Left ventricle myocardium inferior (tissue), 1 donor: Measurements from ENCODE around the gene PIK3C2G. TPM values are rescaled to one million over a fixed set of nuclear protein-coding genes. Genes with fewer than 3 reads are reported as not detected.

ENCODE experiments used
- DNase-seq: peaks from one replicate; pipeline ENCODE4 v3.0.0-alpha.2; 2020
- H3K27ac ChIP-seq: fragments of 200-600 bp; replicated peaks from 2 replicates; pipeline ENCODE4 v1.8.0; 2021
- H3K27me3 ChIP-seq: fragments of 200-600 bp; 2 replicates; pipeline ENCODE4 v1.8.0; 2021; ENCODE audit warnings: low read depth
- H3K36me3 ChIP-seq: fragments of 200-600 bp; 2 replicates; pipeline ENCODE4 v1.8.0; 2021
- H3K4me1 ChIP-seq: fragments of 200-600 bp; 2 replicates; pipeline ENCODE4 v1.8.0; 2021
- H3K4me3 ChIP-seq: fragments of 200-600 bp; 2 replicates; pipeline ENCODE4 v1.8.0; 2021; ENCODE audit warnings: mild to moderate bottlenecking, moderate library complexity
- H3K9me3 ChIP-seq: fragments of 200-600 bp; replicated peaks from 2 replicates; pipeline ENCODE4 v1.8.0; 2021
- intact Hi-C: fragments of 100-400 bp; cut with micrococcal nuclease; formaldehyde crosslinking; loops from one replicate; pipeline ENCODE4 v1.11.0; 2022
- total RNA-seq: library from RNA; stranded (reverse); fragmentation: NEBNext Ultra II Directional; extraction: Animal tissue kit (Norgen Biotek cat#: 25700); gene quantifications from one replicate; pipeline ENCODE4 v1.2.1, GENCODE V29; 2021
- TF ChIP-seq, protein P1 (sequence below): fragments of 200-600 bp; IDR thresholded peaks from 2 replicates; pipeline ENCODE4 v1.8.0; 2021; ENCODE audit warnings: antibody characterized with exemption, mild to moderate bottlenecking, borderline replicate concordance
- donor health status: DM: no; HTN: yes; CAD: no; lungs with severe emphysema.

PIK3C2G gene
- total RNA-seq, 1 donor from 2014 or later: not detected

DNA sequence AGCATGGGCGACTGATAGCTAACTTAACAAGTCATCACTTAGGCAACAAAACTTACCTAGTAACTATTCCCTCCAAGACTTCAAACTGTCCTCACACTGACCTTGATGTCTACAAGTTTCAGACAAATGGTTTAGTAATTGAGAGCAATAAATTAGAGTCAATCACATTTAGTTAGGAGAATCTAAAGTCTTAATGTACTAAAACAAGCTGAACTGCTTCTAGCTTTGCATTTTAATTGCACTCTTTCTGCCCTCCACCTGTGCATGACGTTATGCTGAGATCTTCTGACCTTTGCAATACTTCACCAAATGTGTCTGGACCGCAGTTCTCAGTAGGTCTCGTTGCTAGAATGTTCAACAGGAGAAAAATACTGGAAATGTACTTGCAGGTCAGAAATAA is 158.0 kb downstream of the PIK3C2G start:
- DNase-seq: no peak
- Histone ChIP-seq H3K27ac (no peak overlapping the region), H3K9me3 (no peaks in the 10 kb centered on the region), H3K27me3 (no peaks in the 10 kb centered on the region), H3K36me3 (no peaks in the 10 kb centered on the region), H3K4me1 (no peaks in the 10 kb centered on the region), H3K4me3 (no peak overlapping the region)
- intact Hi-C loops: no loop called here
- TF ChIP-seq, protein P1, sequence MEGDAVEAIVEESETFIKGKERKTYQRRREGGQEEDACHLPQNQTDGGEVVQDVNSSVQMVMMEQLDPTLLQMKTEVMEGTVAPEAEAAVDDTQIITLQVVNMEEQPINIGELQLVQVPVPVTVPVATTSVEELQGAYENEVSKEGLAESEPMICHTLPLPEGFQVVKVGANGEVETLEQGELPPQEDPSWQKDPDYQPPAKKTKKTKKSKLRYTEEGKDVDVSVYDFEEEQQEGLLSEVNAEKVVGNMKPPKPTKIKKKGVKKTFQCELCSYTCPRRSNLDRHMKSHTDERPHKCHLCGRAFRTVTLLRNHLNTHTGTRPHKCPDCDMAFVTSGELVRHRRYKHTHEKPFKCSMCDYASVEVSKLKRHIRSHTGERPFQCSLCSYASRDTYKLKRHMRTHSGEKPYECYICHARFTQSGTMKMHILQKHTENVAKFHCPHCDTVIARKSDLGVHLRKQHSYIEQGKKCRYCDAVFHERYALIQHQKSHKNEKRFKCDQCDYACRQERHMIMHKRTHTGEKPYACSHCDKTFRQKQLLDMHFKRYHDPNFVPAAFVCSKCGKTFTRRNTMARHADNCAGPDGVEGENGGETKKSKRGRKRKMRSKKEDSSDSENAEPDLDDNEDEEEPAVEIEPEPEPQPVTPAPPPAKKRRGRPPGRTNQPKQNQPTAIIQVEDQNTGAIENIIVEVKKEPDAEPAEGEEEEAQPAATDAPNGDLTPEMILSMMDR: no peak

GRCh38 chr12:18421867-18422266 is 160.5 kb downstream of the PIK3C2G start:
- Histone ChIP-seq H3K4me3 (no peak overlapping the region), H3K27ac (no peak overlapping the region), H3K27me3 (no peaks in the 10 kb centered on the region), H3K4me1 (no peaks in the 10 kb centered on the region), H3K9me3 (no peaks in the 10 kb centered on the region), H3K36me3 (no peaks in the 10 kb centered on the region)
- intact Hi-C loops: no loop called here
- TF ChIP-seq, protein P1: no peak
- no peak for DNase-seq

GRCh38 chr12:18422871-18423270 is 161.6 kb downstream of the PIK3C2G start:
- intact Hi-C loops: no loop called here
- DNase-seq: no peak
- H3K9me3 ChIP-seq: no peaks in the 10 kb centered on the region
- TF ChIP-seq, protein P1: no peak
- H3K36me3 ChIP-seq: no peaks in the 10 kb centered on the region
- H3K4me1 ChIP-seq: no peaks in the 10 kb centered on the region
- H3K27me3 ChIP-seq: no peaks in the 10 kb centered on the region
- H3K4me3 ChIP-seq: no peak overlapping the region
- no peak overlapping the region for H3K27ac ChIP-seq

DNA sequence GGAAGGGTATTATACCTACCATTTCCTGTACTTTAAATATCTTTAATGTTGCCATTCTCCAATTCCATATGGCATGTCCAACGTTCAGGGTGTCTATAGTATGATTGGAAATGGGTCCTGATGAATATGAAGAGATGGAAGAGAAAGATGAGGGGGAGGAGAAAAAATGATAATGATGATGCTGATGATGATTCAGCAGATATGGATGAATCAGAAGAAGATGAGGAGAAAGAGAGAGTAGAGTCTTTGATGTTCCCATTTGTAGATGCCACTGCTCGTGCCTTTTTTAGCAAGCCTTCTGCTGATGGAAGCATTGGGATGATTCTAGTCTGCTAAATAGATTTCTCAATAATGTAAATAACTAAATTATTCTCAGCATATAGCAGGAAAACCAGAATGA is 163.5 kb downstream of the PIK3C2G start:
- TF ChIP-seq, protein P1: no peak
- Histone ChIP-seq H3K4me1 (no peaks in the 10 kb centered on the region), H3K4me3 (no peak overlapping the region), H3K27me3 (no peaks in the 10 kb centered on the region), H3K27ac (no peak overlapping the region), H3K9me3 (no peaks in the 10 kb centered on the region), H3K36me3 (no peaks in the 10 kb centered on the region)
- intact Hi-C loops: no loop called here
- DNase-seq: no peak

DNA sequence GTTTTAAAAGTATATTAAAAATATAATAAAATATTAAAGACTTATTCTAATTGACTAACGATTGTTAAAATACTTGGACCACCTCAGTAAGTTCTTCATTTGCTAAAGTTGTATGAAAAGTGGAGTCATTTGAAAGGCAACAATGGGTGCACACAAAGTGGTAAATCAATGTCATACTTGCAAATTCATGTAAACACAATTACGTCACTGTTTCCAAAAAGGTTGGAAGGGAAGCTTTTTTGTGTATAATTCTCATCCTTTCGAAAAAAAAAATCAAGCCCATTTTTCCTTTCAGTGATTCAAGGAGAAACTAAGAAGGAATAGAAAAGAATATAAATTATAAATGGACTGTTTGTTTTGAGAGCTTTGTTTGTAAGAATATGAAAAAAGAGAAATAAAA is 166.2 kb downstream of the PIK3C2G start:
- no peak overlapping the region for H3K4me3 ChIP-seq
- H3K36me3 ChIP-seq: no peaks in the 10 kb centered on the region
- DNase-seq: no peak
- no peaks in the 10 kb centered on the region for H3K9me3 ChIP-seq
- TF ChIP-seq, protein P1: no peak
- no peaks in the 10 kb centered on the region for H3K27me3 ChIP-seq
- H3K27ac ChIP-seq: no peak overlapping the region
- peaks cover 16% of the 10 kb centered on the region for H3K4me1 ChIP-seq
- intact Hi-C loops: no loop called here

- intact Hi-C loops: no loop called here
- Histone ChIP-seq H3K36me3 (no peaks in the 10 kb centered on the region), H3K27ac (no peak overlapping the region), H3K9me3 (no peaks in the 10 kb centered on the region), H3K4me3 (no peak overlapping the region), H3K27me3 (no peaks in the 10 kb centered on the region), H3K4me1 (peaks cover 16% of the 10 kb centered on the region)
- TF ChIP-seq, protein P1: no peak
- DNase-seq: no peak
Measured at GRCh38 chr12:18428416-18428815, 167.1 kb downstream of the PIK3C2G start.
